Subcutaneous abdominal adipose tissue (tissue), 5 donors: ENCODE measurements around the gene FYN.
A peak's percentile ranks its signal among the peaks of the same experiment; 100 is the strongest.

Source experiments
- H3K27ac ChIP-seq: one replicate; pipeline ENCODE4 v1.7.0; 2013; ENCODE audit warnings: low read depth, mild to moderate bottlenecking, inconsistent platforms, low read length, moderate library complexity
- H3K27me3 ChIP-seq, 5 donors: one replicate each; pipeline ENCODE4 v1.7.0; 2013; ENCODE audit warnings: low read length in 5 of 5, inconsistent platforms in 1 of 5; ENCODE audit not compliant: control insufficient read depth in 5 of 5, insufficient read depth in 4 of 5
- H3K36me3 ChIP-seq, 5 donors: one replicate each; pipeline ENCODE4 v1.7.0; 2013; ENCODE audit warnings: low read length in 5 of 5; ENCODE audit not compliant: control insufficient read depth in 5 of 5, insufficient read depth in 5 of 5
- H3K4me1 ChIP-seq, 5 donors: one replicate each; pipeline ENCODE4 v1.7.0; 2013; ENCODE audit warnings: low read length in 5 of 5, mild to moderate bottlenecking in 3 of 5, moderate library complexity in 1 of 5; ENCODE audit not compliant: control insufficient read depth in 5 of 5, insufficient read depth in 5 of 5
- H3K4me3 ChIP-seq, 5 donors: one replicate each; pipeline ENCODE4 v1.7.0; 2013; ENCODE audit warnings: low read length in 5 of 5, low read depth in 1 of 5
- H3K9ac ChIP-seq, 5 donors: one replicate each; pipeline ENCODE4 v1.7.0; 2013; ENCODE audit warnings: low read length in 5 of 5, mild to moderate bottlenecking in 4 of 5, moderate library complexity in 3 of 5
- H3K9me3 ChIP-seq, 5 donors: one replicate each; pipeline ENCODE4 v1.7.0; 2013; ENCODE audit warnings: low read length in 5 of 5; ENCODE audit not compliant: control insufficient read depth in 5 of 5
- donor health status: healthy.
- donor health status: healthy.
- donor health status: healthy.
- donor health status: healthy.
- donor health status: healthy.

Gene FYN

DNA sequence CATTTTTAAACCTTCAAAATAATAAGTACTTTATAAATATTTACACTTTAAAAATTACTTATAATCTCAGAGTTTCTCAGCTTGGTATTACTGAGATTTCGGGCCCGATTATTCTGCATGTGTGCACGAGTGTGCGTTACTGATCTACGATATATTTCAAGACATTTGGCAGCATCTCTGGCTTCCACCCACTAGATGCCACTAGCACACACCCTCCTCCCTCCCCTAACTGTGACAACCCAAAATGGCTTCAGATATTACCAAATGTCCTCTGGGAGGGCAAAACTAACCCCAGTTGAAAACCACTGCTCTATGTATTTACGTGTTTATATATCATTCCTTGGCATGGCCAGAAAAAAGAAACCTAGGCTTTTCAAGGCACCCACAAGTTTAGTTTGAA is 95.9 kb downstream of the FYN start:
- Histone ChIP-seq H3K27ac (peak overlapping the region; percentile 47), H3K4me3 (no peak overlapping the region), H3K27me3 (no peaks in the 10 kb centered on the region), H3K4me1 (peaks cover 0 to 35% (median 22%) of the 10 kb centered on the region in 5 donors), H3K9ac (peak overlapping the region in 1 of 5 donors; percentile 6), H3K9me3 (no peaks in the 10 kb centered on the region), H3K36me3 (peaks cover 0 to 5% (median 0%) of the 10 kb centered on the region in 5 donors)

DNA sequence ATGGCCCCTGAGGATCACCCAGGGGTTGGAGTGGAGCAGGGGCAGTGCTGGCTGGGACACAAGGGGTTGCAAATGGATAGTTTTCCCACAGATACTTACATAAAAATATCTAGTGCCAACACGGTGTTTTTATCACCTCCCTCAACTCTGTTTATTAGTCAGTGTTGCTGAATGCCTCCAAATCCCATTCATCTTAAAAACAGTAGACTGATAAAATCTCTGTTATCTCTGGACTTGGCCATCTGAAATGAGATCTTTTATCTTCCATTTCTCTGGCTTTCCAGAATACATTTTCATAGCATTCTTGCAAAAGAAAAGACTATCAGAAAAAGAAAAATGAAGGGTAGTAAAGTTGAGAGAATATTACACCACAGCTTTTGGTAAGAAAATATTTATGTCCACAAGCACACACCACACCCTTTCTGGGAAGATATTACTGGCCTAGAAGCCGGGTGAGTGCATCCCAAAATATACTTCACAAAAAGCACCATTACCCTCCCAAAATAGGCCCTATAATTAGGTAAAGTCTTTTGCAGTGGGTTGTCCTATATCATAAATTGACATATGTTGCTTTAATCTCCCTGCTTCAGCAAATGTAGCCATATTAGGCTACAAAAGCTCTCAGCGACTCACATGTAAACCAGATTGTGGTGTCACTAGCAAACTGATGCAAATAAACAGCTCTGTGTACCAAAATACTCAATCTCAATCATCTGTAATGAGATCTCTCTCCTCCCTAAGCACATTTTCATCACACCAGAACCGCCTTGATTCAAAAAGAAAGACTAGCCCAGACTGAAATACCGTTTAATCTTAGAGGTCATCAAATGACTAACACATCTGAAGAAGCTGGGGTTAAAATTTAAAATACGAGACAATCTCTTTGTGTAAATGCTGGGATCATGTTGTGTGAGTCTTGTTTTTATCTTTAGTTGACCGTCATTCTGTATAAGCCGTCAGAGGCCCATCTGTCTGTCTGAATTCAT is 96.7 kb downstream of the FYN start:
- no peak overlapping the region for H3K4me3 ChIP-seq
- H3K36me3 ChIP-seq, result peaks cover 0 to 5% (median 0%) of the 10 kb centered on the region in 5 donors
- peak overlapping the region in 1 of 5 donors; percentile 10 for H3K9ac ChIP-seq
- H3K27me3 ChIP-seq, result no peaks in the 10 kb centered on the region
- no peaks in the 10 kb centered on the region for H3K9me3 ChIP-seq
- H3K4me1 ChIP-seq, result peaks cover 0 to 35% (median 22%) of the 10 kb centered on the region in 5 donors
- H3K27ac ChIP-seq, result peak overlapping the region; percentile 47

- Histone ChIP-seq H3K9ac (no peak overlapping the region), H3K9me3 (peaks cover 0 to 3% (median 0%) of the 10 kb centered on the region in 5 donors), H3K27ac (peak overlapping the region; percentile 47), H3K27me3 (no peaks in the 10 kb centered on the region), H3K4me1 (peaks cover 0 to 35% (median 21%) of the 10 kb centered on the region in 5 donors), H3K4me3 (no peak overlapping the region), H3K36me3 (peaks cover 0 to 5% (median 0%) of the 10 kb centered on the region in 5 donors)
These were observed 97.9 kb downstream of the FYN start for GRCh38 chr6:111775145-111775922.

- Histone ChIP-seq H3K9me3 (peaks cover 0 to 3% (median 0%) of the 10 kb centered on the region in 5 donors), H3K9ac (no peak overlapping the region), H3K4me3 (no peak overlapping the region), H3K27me3 (no peaks in the 10 kb centered on the region), H3K36me3 (peaks cover 0 to 5% (median 0%) of the 10 kb centered on the region in 5 donors), H3K27ac (no peak overlapping the region), H3K4me1 (peaks cover 0 to 39% (median 21%) of the 10 kb centered on the region in 5 donors)
These were observed 98.9 kb downstream of the FYN start for GRCh38 chr6:111774346-111774703.

- no peak overlapping the region for H3K9ac ChIP-seq
- peaks cover 0 to 41% (median 21%) of the 10 kb centered on the region in 5 donors for H3K4me1 ChIP-seq
- H3K27ac ChIP-seq, result no peak overlapping the region
- H3K36me3 ChIP-seq, result peaks cover 0 to 5% (median 0%) of the 10 kb centered on the region in 5 donors
- no peak overlapping the region for H3K4me3 ChIP-seq
- H3K27me3 ChIP-seq, result no peaks in the 10 kb centered on the region
- H3K9me3 ChIP-seq, result peaks cover 0 to 3% (median 0%) of the 10 kb centered on the region in 5 donors
These were observed 99.5 kb downstream of the FYN start for GRCh38 chr6:111773501-111774345.

DNA sequence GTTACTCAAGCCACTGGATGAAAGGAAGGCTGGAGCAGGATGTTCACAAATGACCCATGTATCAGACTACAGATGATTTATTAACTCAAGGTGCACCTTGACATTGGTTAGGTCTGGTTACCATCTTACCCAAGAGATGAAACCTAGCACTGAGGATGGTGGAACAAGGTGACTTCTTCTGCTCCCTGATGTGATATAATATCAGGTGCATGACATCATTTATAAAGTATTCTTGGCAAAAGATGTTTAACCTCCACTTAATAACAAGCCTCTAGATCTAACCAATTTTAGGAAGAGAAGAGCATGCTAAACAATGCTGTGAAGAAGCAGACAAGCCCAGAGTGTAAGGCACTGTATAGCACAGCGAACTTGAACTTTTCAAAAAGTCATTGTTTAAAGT is 100.9 kb downstream of the FYN start:
- Histone ChIP-seq H3K27me3 (no peaks in the 10 kb centered on the region), H3K4me1 (peaks cover 0 to 41% (median 17%) of the 10 kb centered on the region in 5 donors), H3K4me3 (no peak overlapping the region), H3K9ac (peak overlapping the region in 1 of 5 donors; percentile 7), H3K27ac (no peak overlapping the region), H3K36me3 (peaks cover 0 to 3% (median 0%) of the 10 kb centered on the region in 5 donors), H3K9me3 (peaks cover 0 to 3% (median 0%) of the 10 kb centered on the region in 5 donors)

- no peak overlapping the region for H3K9ac ChIP-seq
- peaks cover 0 to 36% (median 15%) of the 10 kb centered on the region in 5 donors for H3K4me1 ChIP-seq
- H3K4me3 ChIP-seq, result no peak overlapping the region
- peaks cover 0 to 3% (median 0%) of the 10 kb centered on the region in 5 donors for H3K36me3 ChIP-seq
- no peaks in the 10 kb centered on the region for H3K27me3 ChIP-seq
- H3K27ac ChIP-seq, result no peak overlapping the region
- H3K9me3 ChIP-seq, result peaks cover 0 to 3% (median 0%) of the 10 kb centered on the region in 5 donors
These were observed 101.6 kb downstream of the FYN start for GRCh38 chr6:111771629-111772028.

DNA sequence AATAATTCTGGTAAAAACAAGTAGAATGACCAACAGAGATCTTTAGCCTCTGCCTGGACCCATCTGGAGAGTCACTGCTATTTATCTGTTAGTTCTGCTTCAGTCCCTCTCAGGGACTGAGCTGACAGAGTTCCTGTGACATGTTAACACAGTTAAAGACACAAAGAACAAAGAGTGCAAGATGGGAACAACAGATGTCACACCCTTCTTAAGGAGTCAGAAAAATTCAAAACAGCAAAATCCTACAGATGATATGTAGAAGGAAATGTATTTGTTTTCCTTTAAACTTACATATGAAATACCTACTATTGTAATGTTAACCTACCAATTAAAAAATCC is 102.2 kb downstream of the FYN start:
- Histone ChIP-seq H3K9me3 (peaks cover 0 to 3% (median 0%) of the 10 kb centered on the region in 5 donors), H3K4me1 (peaks cover 0 to 35% (median 9%) of the 10 kb centered on the region in 5 donors), H3K27me3 (no peaks in the 10 kb centered on the region), H3K27ac (no peak overlapping the region), H3K4me3 (no peak overlapping the region), H3K36me3 (peaks cover 0 to 3% (median 0%) of the 10 kb centered on the region in 5 donors), H3K9ac (no peak overlapping the region)

- no peak overlapping the region for H3K4me3 ChIP-seq
- H3K9ac ChIP-seq, result no peak overlapping the region
- peaks cover 0 to 33% (median 4%) of the 10 kb centered on the region in 5 donors for H3K4me1 ChIP-seq
- no peaks in the 10 kb centered on the region for H3K27me3 ChIP-seq
- peaks cover 0 to 3% (median 0%) of the 10 kb centered on the region in 5 donors for H3K36me3 ChIP-seq
- H3K9me3 ChIP-seq, result peaks cover 0 to 3% (median 0%) of the 10 kb centered on the region in 5 donors
- no peak overlapping the region for H3K27ac ChIP-seq
These were observed 102.8 kb downstream of the FYN start for GRCh38 chr6:111770263-111771093.
